Measurements from ENCODE around the gene DNAH14. TPM values are rescaled to one million over a fixed set of nuclear protein-coding genes. Genes with fewer than 3 reads are reported as not detected.
"Not testable (repeated sequence)": the region's sequence is repeated elsewhere in the genome, so short reads cannot be mapped to it uniquely, and the experiment has no call there.

DNAH14 gene
- total and polyA plus RNA-seq, 7 donors, result 0.07 to 1.8 (median 0.82) TPM; not detected in 2

- no peak overlapping the region for H3K4me3 ChIP-seq
- ATAC-seq (no peak), DNase-seq (no peak)
- WGBS, 3 donors, result 83 to 88% (median 87%) methylated on average over 2 of the region's 2 CpGs
- H3K4me1 ChIP-seq, result no peaks in the 10 kb centered on the region
- intact Hi-C loops (cut with DNase I), result no loop called here
- no peak overlapping the region for H3K27ac ChIP-seq
- no peaks in the 10 kb centered on the region for H3K36me3 ChIP-seq (ENCODE audit: insufficient read depth in 1 of 2, low read depth in 1 of 2)
- no peak for TF ChIP-seq CTCF (IDR thresholded peaks at IDR 0.05)
- peaks cover 0 to 11% (median 0%) of the 10 kb centered on the region in 3 donors for H3K27me3 ChIP-seq (ENCODE audit: insufficient read depth in 3 of 3, low read length in 2 of 3)
- no peaks in the 10 kb centered on the region for H3K9me3 ChIP-seq
Observed at GRCh38 chr1:224883091-224883490, 46.4 kb upstream of the DNAH14 start.

DNA sequence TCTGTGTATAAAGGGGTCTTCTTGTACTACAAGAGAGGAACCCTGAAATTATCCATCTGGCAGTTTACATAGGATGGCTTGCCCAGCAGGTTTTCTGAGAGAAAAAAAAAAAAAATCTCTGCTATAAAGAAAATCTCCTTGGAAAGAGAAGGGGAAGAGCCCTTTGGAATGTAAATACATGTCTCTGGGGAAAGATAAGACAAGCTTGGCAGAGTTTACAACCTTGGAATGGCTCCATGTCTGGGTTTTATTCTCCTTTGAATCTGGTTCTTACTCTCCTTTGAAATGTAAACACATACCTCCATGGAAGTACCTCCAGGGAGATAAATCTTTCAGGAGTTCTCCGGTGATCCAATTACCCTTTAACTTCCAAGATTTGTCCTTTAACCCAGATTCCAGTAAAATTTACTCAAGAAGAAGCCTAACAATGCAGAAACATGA lies 45.1 kb upstream of the DNAH14 start:
- H3K27me3 ChIP-seq (ENCODE audit: insufficient read depth in 3 of 3, low read length in 2 of 3), result peaks cover 0 to 7% (median 0%) of the 10 kb centered on the region in 3 donors

GRCh38 chr1:224885376-224885775 lies 44.1 kb upstream of the DNAH14 start:
- intact Hi-C loops (cut with DNase I); H3K36me3 ChIP-seq (ENCODE audit: insufficient read depth in 1 of 2, low read depth in 1 of 2); DNase-seq; H3K4me3 ChIP-seq; ATAC-seq; H3K9me3 ChIP-seq; H3K27me3 ChIP-seq (ENCODE audit: insufficient read depth in 3 of 3, low read length in 2 of 3); H3K27ac ChIP-seq; H3K4me1 ChIP-seq: not testable (repeated sequence)
- 81 to 92% (median 83%) methylated on average over 2 of the region's 2 CpGs for WGBS, 3 donors

More for the DNA sequence above, 45.1 kb upstream of the DNAH14 start:
- TF ChIP-seq CTCF (IDR thresholded peaks at IDR 0.05), result no peak
- no peaks in the 10 kb centered on the region for H3K4me1 ChIP-seq
- H3K9me3 ChIP-seq, result no peaks in the 10 kb centered on the region
- H3K36me3 ChIP-seq (ENCODE audit: insufficient read depth in 1 of 2, low read depth in 1 of 2), result no peaks in the 10 kb centered on the region
- ATAC-seq (no peak), DNase-seq (no peak)
- intact Hi-C loops (cut with DNase I), result no loop called here
- H3K4me3 ChIP-seq, result no peak overlapping the region
- 10 to 31% (median 18%) methylated on average over 1 of the region's 1 CpG for WGBS, 3 donors
- H3K27ac ChIP-seq, result no peak overlapping the region

- DNase-seq (no peak), ATAC-seq (no peak)
- Histone ChIP-seq H3K27me3 (ENCODE audit: insufficient read depth in 3 of 3, low read length in 2 of 3) (no peaks in the 10 kb centered on the region), H3K9me3 (no peaks in the 10 kb centered on the region), H3K27ac (no peak overlapping the region), H3K4me3 (no peak overlapping the region), H3K36me3 (ENCODE audit: insufficient read depth in 1 of 2, low read depth in 1 of 2) (no peaks in the 10 kb centered on the region), H3K4me1 (no peaks in the 10 kb centered on the region)
- no peak for TF ChIP-seq CTCF (IDR thresholded peaks at IDR 0.05)
- 15 to 24% (median 17%) methylated on average over 3 of the region's 3 CpGs for WGBS, 3 donors
- intact Hi-C loops (cut with DNase I), result no loop called here
Observed at GRCh38 chr1:224894915-224895314, 34.6 kb upstream of the DNAH14 start.

DNA sequence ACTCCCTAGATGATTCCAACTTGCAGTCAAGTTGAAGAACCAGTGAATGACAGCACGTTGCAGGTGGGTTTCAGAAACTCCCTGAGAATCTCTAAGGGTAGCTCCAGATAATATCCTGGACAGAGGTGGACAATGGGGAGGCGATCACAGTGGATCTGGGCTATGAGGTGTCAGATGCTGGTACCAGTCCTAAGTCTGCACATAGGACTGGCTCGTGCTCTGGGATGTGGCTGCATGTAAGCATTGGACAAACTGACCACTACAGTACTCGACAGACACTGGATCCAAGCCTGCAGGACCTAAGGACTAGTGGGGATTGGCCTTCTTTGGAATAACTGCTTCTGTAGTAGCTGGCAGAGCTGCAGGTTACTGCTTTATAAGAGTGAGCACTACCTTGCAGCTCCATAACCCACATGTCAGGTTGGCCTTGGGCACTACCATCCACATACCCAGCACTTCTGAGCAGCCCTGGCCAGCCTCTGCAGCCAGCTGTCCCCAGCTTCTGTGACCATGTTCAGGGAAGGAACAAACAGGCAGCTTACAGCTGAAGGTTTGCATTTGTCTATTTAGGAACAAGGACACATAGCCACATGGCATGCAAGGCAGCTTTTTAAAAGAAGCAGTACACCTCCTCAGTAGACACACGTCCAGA lies 33.2 kb upstream of the DNAH14 start:
- H3K9me3 ChIP-seq, result no peaks in the 10 kb centered on the region
- DNase-seq, result no peak

More for the DNA sequence above, 33.2 kb upstream of the DNAH14 start:
- Histone ChIP-seq H3K4me3 (no peak overlapping the region), H3K27ac (no peak overlapping the region), H3K27me3 (ENCODE audit: insufficient read depth in 3 of 3, low read length in 2 of 3) (no peaks in the 10 kb centered on the region), H3K36me3 (ENCODE audit: insufficient read depth in 1 of 2, low read depth in 1 of 2) (no peaks in the 10 kb centered on the region), H3K4me1 (no peaks in the 10 kb centered on the region)
- 84 to 90% (median 85%) methylated on average over 5 of the region's 5 CpGs for WGBS, 3 donors
- no peak for TF ChIP-seq CTCF (IDR thresholded peaks at IDR 0.05)
- ATAC-seq, result no peak
- intact Hi-C loops (cut with DNase I), result no loop called here

All from psoas muscle (tissue), 8 donors.